HG02623 (cell line): ENCODE measurements around the gene DPYSL3.
"Not testable (repeated sequence)": the region's sequence is repeated elsewhere in the genome, so short reads cannot be mapped to it uniquely, and the experiment has no call there.

Experiments
- ATAC-seq: cut with Tn5 transposase; IDR thresholded peaks from one replicate; pipeline ENCODE4 v1.9.1; 2021; ENCODE audit warnings: moderate library complexity; ENCODE audit not compliant: unreplicated experiment

The DPYSL3 gene

DNA sequence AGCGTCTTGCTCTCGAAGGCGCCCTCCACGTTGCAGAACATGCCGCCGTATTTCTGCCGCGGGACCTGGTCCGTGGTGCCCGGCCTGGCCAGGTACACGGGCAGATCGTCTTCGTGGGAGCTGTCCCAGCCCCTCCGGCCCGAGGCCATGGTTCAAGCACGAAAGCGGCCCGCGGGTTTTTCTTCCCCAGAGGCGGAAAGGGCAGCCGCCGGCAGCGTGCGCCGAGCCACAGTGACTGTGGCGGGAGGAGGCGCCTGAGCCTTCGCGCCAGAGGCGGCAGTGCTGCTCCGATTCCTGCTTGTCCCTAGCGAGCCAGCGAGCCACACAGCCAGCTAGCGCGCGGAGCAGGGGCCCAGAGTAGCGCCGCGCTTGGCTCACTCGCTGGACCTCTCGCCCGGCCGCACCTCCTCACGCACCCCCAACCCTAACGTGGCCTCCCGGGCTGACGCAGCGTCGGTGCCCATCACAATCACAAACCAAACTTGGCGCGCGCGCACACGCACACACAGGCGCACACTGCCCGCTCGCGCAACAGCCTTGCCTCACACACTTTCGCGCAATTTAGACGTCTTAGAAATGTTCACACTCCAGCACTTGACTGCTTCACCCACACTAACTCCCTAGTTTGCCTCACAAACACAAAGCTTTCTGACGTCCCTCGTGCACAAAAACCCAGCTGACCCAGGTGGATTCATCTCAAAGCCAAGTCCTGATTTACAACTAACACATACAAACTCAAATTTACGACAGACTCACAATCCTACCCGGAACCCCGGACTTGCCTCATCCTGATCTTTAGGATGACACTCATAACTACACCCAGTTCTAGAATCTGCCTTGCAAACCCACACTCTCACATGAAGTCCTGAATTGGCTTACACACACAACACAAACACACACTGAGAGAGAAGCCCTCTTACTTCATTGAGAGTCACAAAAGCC lies at the start of gene DPYSL3:
TSS of gene DPYSL3 (minus strand) at position 359 of the 942 bp plus-strand sequence. CDS start at position 149, 210 bp downstream.
- ATAC-seq: no peak

DNA sequence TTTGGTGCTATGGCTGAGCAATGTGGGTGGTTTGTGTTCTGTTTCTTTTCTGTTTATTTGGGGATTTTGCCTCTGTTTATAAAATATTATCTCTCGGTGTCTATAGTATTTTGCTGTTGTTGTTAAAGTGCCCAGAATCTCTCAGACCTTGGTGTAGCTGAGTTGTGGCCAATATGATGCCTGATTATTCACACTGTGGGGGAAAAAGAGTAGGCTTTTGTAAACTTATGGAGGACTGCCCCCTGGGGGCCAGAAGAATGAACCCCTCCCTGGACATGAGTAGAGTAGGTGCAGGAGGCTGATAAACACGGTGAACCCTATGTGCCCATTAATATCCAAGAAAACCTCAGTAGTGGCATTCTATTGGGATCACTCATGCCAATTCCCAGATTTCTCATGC lies 49.0 kb upstream of the DPYSL3 start:
- ATAC-seq: peak; percentile 59

DNA sequence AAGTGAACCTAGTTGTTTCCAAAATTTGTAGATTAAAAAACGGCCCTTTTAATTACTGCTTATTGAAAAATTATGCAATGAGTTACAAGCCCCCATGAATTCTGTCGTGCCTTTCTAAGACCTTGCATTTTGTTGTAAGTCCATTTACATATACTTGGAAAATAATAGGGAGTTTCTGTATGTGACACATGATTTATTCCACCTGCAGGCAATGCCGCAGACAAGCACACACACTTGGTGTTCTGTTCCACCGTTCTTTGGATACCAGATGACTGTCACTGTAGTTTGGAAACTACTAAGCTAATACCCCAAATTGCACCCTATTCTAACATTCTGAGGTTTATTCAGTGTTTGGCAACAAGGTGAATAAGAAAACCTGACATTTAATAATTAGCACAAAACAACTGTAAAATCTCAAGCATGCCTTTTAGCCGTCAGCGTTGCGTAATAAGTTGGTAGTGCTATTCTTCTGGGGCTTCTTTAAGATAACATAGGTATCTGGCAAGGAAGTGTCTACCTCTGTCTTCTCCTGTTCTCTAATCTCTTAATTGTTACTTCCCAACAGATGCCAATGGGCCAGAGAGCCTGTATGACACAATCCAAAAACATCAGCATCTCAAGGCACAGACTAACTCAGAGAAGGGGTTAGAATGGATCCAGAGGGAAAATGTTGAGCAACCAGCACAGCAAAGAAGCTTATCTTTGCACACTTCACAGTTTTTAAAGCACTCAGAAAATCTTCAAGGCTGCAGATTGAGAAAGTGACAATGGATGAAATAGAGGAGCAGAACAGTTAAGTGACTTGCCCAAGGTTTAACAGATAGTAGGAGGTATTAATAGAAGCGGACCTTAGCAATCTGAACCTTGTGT lies 48.2 kb upstream of the DPYSL3 start:
- no peak for ATAC-seq

DNA sequence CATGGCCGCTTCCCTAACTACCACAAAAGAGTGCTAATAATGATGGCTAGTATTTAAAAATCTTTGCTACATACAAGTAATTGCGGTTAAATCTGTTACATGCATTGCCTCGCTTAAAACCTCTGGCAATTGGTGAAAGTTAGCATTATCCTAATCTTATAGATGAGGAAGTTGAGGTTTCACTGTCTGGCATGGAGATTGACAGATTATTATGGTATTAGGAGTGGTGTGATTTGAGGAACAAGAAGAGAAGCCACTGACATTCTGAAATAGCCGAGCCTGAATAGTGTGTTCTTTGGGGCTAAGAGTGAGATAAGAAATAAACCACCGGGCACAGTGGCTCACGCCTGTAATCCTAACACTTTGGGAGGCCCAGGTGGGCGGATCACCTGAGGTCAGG lies 45.3 kb upstream of the DPYSL3 start:
- no peak for ATAC-seq

DNA sequence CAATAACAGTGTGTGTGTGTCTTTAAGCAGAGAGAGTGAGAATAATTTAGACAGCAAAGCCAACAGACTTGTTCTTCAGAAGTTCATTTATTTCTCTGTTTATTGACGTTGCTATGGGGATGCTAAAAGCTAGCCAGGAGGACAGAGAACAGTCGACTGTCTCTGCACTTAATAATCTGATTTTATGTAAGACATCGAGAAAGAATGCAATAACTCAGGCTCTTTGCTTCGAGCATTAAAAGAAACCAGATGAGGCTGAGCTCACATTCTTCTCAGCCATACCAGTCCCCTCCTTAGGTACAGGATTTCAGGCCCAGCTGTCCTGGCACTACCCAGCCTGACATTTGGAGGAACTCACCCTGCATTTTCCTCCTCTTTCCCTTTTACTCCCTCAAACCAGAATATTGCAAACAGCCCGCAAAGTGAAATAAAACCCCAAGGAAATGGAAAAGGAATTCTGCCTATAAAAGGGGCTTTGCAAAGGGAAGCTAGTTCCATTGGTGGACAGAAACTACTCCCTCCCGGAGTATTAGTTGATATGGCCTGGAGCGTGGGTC lies 44.5 kb upstream of the DPYSL3 start:
- no peak for ATAC-seq

DNA sequence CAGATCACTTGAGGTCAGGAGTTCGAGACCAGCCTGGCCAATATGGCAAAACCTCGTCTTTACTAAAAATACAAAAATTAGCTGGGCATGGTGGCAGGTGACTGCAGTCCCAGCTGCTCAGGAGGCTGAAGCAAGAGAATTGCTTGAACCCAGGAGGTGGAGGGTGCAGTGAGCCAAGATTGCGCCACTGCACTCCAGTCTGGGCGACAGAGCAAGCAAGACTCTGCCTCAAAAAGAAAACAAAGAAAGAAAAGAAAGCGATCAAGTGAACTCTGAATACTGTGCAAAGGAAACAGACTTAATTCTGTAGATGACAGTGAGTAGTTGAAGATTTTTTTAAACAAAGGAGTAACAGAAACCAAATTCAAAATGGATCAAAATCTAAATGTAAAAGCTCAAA lies 43.9 kb upstream of the DPYSL3 start:
- not testable (repeated sequence) for ATAC-seq

DNA sequence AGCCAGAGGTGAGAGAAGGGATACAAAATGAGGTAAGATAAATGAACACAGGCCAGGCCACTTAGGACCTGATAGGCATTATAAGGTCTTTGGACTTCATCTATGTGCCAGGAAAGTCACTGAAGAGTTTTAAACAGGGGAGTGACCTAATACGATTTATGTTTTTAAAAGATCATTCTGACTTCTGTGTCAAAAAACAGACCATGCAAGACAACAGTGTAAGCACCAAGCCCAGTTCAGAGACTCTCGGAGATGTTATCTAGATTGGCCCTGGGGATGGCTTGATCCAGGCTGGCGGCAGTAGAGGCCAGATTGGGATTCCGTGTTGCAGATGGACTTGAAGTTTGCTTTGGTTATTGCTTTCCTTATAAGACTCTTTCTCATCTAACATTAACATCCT lies 43.0 kb upstream of the DPYSL3 start:
- ATAC-seq: no peak

DNA sequence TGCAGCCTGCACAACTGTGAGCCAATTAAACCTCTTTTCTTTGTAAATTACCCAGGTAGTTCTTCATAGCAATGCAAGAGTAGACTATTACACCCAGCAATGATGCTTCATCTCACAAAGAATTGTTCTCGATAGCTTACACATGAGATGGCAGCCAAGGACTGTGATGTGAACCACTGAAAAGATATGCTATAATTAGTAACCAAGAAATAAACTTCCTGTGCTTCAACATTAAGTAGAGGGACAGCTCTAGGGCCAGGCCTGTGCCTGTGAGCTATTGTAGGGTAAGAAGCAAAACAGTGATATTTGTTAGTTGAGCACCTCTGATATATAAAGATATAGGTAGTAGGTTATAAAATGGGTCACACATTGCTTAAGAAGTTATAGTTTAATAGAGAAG lies 41.8 kb upstream of the DPYSL3 start:
- ATAC-seq: no peak

DNA sequence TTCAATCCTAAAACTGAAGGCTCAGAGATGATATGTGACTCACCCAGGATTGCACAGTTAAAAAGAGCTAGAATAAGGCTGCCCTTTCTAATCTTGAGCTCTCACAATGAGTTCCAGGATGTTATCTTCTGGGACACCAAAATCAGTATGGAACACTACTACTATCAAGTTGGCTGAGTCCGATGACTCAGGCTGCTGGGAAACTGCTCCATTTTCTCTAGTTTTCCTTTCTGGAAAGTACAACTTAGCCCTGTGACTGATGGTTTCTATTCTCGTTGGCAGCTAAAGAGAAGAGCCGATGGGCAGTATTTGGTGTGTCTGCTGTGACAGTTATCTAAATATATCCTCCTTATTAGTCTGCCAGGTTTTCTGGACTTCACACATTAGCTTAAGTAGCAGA lies 37.9 kb upstream of the DPYSL3 start:
- no peak for ATAC-seq

DNA sequence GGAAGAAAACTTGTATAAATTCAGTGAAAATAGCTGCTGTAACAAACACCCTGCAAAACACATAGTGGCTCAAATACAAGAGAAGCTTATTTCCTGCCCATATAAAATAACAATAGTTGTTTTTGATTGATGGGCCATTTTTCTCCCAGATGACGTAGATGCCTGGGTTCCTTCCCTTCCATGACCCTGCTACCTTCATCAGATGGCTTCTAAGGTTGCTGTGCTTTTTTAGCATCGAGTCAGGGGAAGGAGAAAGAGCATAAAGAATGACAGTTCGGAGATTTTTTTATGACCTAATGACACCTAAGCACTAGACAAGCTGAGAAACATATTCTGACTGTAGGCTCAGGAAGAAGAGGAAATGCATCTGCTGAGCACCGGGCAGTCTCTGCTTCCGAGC lies 34.7 kb upstream of the DPYSL3 start:
- ATAC-seq: no peak

DNA sequence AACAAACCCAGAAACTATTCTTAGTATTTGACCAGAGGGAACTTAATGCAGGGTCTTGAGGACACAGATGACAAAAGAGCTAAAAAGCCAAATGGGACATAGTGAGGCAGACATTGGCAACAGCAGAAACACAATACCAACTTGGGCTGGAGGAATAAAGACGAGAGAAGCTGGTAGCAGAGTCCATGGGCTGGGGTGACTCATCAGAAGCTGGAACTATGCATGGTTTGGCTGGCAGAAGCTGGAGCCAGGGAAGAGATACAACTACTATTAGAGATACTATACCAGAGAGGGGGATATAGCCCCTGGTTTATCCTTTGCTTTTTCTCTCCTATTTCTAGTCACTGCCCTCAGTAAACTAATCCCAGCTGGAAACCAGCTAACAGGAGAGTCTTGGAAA lies 29.2 kb upstream of the DPYSL3 start:
- ATAC-seq: no peak

DNA sequence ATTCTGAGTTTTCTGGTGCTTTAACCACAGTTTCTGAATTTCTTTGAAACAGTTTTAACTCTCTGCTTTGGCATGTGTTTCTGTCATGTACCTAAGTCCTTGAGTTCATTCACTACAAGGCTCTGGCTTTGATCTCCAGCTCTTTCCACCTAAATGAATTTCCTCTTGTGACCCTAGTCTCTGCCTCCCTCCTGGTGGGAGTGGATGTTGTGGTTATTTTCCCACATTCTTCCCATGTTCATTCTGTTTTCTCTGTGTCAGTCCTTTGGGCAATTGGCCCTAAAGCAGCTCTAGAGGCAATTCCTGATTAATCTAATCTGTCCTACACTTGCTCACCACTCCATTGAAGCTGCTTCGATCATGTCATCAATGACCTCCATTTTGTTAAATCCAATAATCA lies 28.4 kb upstream of the DPYSL3 start:
- ATAC-seq: no peak

DNA sequence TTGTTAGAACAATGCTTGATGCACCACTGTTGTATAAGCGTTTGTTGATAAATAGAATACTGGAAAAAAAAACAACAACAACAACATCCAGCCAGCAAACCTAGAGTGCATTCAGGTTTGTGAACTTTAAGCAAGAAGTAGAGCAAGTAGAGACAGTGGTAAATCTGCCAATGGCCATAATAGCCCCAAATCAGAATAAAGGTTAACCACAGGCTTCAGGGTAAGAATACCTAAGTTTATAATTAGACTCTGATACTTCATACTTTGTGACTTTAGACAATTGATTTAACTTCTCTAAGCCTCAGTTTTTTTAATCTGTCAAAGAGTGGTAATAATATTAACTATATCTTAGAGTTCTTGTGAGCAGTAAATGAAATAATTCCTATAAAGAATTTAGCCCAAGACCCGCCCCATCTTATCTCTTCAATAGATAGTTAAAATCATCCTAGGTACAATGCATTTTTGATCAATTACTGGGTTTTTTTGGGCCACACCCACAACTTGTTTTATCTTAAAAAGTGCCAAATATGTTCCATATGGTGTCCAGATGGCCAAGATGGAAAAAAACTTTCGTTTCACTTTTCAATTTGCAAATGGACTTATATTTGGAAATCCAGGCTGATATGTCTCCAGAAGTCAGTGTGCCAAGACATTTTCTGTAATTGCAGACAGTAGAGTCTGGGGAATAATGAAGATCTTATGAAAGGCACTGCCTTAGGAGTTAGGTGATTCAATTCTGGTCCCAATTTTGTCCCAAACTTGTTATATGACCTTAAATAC lies 24.5 kb upstream of the DPYSL3 start:
- ATAC-seq: no peak

DNA sequence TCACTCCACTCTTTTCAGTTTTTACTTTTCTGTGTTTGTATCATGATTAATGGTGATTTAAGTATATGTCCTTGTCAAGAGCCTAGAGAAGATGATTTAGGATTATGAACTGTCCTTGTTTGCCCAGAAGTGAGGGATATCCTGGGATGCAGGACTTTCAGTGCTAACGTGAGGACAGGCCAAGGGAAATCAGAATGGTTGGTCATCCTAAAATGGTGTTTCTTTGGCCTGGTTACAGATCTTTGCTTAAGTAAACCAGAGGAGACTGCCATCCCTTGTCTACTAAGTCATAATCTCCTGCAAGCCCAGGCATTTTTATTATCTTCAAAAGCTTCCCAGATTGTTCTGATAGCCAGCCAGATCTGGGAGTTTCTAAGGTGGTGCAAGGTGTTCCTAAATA lies 22.3 kb upstream of the DPYSL3 start:
- no peak for ATAC-seq

DNA sequence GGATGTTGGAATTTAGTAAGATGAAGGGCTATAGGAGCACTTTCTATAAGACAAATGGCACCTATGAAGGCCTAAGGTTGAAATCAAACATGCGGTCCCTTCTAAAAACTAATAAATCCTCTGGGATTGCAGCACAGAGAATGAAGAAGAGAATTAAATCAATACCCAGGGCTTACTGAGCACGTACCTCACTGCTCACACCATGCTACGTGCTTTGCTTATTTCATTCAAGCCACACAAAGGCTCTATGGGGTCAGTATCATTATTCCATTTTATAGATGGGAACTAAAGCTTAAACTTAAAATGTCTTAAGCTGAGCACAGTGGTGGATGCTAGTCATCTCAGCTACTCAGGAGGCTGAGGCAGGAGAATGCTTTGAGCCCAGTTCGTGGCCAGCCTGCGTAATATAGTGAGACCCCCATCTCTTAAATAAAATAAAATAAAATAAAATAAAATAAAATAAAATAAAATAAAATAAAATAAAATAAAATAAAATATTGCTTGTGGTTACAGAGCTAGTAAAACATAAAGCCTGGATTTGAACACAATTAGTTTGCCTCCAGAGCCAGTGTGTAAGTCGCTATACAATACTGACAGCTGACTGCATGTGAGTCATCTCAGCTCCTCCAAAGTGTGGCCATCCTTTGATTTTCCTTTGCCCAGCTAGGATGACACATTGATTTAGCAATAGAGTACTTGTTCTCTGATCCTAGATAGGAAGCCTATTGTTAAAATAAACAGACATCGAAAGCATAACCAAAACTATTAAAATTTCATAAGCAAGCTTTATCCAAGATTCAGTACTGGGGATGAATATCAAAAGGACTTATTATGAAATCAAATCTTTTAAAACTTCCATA lies 20.9 kb upstream of the DPYSL3 start:
- ATAC-seq: no peak

DNA sequence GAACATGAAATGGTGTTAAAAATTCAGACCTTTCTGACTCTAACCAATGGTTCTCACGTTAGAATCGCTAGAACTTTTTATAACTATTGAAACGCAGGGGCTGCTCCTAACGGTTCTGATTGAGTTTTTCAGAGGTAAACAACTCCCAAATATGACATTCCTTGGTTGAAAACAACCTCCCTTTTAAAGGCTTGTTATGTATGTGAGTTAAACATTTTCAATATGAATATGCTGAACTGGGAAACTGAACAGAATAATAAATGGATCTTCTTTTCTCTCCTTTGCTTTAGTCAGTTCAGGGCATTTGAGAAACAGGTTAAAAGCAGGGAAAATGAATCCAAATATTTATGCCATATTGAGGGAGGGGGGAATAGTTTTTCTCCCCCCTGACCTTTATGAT lies 13.2 kb upstream of the DPYSL3 start:
- no peak for ATAC-seq

DNA sequence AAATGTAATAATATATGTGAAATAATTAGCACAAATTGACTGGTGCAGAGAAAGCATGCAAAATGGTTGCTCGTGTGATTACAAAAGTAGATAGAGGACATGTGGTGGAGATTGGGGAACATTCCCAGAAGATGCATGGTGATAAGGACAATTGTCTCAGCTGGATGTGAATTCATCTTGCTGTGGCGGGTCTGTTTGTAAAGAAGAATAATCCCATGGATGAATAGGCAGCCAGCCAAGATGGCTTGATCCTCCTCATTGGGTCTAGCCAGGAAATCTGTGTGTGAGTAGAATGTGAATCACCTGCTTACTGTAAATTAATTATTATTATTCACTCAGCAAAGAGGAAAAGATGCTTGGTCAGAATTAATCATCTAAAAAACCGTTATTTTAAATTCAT lies 12.6 kb upstream of the DPYSL3 start:
- ATAC-seq: no peak

DNA sequence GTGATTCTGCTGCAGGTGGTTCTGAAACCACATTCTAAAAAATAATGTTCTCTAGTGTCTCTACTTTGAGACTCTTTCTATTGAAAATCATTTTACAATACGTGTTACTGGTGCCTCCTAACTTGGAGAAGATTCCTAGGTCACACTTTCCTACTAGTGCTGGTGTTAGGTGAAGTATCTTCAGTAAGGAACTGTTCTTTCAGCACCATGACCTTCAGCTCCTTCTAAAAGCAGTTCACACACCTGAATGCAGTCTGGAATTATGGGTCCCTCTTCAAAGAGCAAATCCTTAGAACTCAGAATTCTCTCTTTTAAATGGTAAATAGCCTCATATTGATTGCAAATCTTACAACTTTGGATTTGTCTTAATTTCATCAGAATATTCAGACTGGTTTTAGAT lies 10.6 kb upstream of the DPYSL3 start:
- ATAC-seq: no peak

DNA sequence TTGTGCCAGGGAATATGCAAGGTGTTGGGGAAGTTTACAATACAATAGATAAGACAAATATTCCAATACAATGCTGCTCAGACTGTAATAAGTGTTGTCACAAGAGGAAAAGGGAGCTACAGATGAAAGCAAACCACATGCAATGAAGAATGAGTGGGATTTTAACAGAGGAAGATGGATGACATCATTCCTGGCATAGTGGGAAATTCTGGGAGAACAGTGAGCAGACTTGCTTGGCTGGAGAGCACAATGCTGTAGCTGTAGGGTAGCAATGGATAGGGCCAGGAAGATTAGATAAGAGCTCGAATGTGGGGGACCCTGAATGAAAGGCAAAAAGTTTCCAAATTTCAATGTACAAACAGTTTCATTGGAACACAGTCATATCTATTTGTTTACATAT lies 9.5 kb upstream of the DPYSL3 start:
- ATAC-seq: no peak

DNA sequence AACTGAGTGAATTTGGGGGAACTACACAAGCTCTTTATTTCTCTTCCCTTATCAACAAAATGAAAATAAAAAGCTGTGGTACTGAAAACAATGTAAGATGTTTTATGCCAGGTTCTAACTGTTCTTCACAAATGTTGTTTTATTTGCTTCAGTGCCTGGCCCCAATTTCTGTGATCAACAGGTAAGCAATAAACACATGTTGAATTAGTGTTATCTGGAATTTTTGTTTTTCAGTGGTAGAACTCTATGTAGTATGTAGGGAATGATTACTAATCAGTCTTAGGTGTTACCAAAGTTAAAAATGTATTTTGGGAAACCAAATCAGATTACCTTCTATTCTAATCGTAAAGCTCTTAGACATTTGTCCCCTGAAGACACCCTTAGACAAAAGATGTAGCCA lies 7.5 kb upstream of the DPYSL3 start:
- ATAC-seq: no peak
